ENCODE measurements around the gene CHCT1.
"Not testable (repeated sequence)": the region's sequence is repeated elsewhere in the genome, so short reads cannot be mapped to it uniquely, and the experiment has no call there.

The CHCT1 gene

DNA sequence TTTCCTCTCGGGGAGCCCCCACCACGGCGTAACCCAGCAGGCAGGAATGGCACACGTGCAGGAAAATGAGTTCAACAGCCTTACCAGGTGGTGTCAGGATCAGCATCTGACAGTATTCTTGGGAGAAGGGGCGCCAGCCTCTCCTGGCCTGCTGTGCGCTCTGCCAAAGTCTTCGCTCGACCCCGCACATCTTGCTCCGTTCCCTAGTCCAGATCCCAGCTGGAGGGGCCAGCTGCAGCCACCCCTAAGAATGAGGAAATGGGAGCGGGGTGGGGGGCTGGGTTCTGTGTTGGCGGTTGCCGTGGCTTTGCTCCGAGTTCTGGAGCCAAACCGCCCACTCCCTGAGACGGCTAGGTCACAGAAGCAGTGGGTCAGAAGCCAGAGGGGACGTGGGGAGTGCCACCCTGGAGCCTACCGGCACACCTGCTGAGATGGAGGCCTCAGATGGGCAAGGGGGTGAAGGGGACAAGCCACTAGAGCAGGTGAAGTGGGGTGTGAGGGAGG is at the start of gene CHCT1:
Gene CHCT1, plus strand, starts transcription at position 328 of the 504 bp plus-strand sequence. Its CDS starts 104 bp downstream, at position 432.
- no peak for DNase-seq (ENCODE audit: low spot score)

DNA sequence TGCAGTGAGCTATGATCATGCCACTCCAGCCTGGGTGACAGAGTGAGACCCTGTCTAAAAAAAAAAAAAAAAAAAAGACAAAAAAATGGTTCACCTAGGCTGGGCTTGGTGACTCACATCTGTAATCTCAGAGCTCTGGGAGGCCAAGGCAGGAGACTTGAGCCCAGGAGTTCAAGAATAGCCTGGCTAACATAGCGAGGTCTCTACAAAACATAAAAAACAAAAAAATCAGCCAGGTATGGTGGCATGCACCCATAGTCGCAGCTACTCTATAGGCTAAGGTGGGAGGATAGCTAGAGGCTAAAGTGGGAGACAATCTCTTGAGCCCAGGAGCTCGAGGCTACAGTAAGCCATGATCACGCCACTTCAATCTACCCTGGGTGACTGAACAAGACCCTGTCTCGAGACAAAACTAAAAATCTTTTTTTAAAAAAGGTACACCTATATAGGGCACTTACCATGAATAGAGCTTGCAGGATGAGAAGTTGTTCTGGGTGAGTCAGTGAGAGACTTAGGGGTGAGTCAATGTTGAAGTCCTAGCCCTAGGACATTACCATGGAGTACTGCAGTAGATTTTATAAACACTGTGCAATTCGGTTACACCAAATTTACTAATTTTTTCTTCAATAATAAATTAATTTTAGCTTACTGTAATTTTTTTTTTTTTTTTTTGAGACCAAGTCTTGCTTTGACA is 49.4 kb upstream of the CHCT1 start:
- DNase-seq (ENCODE audit: low spot score), result peak; percentile 43

DNA sequence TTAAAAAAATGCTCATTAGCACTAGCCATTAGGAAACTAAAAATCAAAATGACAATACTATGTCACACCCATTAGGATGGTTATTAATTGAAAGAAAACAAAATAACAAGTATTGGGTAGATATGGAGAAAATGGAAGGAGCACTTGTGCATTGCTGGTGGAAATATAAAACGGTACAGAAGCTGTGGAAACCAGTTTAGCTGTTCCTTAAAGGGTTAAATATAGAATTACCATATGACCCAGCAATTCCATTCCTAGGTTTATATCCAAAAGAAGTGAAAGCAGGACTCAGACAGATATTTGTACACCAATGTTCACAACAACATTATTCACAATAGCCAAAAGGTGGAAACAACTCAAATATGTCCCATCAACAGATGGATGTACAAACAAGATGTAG is 44.1 kb upstream of the CHCT1 start:
- not testable (repeated sequence) for DNase-seq (ENCODE audit: low spot score)

DNA sequence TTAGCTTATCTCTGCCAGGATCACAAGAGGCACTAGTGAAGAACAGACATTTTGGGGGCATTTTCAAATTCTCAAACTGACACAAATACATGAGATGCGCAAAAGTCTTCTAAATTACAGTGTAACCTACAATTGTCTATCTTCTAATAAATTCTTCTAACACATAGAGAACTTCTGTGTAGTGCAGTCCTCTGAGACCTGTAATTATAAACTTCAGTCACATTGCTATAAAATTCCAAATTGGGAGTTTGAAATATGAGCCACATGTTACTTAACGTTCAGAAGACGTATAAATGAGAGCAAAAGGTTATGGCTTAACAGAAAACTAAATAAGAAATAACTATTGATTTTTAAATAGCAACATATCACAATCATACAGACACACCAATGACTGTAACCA is 42.8 kb upstream of the CHCT1 start:
- DNase-seq (ENCODE audit: low spot score), result not testable (repeated sequence)

DNA sequence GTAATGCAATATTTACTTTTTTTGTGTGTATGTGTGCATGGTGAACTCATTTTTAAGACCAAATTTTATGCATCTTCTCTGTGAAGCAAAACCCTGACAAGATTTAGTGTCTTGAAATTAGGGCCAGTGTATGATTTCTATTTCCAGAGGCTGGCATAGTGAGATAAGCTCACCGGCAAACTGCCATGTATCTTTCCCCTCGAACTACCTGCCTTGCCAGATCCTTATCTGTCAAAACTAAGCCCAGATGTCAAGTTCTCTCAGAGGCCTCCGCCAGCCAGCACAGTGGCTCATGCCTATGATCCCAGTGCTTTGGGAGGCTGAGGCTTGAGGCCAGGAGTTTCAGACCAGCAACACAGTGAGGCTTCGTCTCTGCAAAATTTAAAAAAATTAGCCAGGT is 40.3 kb upstream of the CHCT1 start:
- no peak for DNase-seq (ENCODE audit: low spot score)

DNA sequence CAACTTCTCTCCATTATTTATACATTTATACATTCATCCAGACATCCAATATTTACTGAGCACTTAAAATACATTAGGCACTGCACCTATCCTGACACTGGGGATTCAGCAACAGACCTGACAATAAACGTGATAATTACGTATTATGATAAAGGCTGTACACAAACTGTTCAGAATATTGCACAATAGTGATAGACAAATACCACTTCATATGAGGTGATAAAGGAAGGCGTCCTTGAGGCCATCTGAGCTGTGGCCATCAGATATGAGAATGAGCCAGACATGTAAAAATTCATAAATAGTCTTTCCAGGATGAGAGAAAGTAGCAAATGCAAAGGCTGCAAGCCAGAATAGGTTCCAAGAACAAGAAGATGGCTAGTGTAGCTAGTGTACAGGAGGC is 38.9 kb upstream of the CHCT1 start:
- DNase-seq (ENCODE audit: low spot score), result no peak

DNA sequence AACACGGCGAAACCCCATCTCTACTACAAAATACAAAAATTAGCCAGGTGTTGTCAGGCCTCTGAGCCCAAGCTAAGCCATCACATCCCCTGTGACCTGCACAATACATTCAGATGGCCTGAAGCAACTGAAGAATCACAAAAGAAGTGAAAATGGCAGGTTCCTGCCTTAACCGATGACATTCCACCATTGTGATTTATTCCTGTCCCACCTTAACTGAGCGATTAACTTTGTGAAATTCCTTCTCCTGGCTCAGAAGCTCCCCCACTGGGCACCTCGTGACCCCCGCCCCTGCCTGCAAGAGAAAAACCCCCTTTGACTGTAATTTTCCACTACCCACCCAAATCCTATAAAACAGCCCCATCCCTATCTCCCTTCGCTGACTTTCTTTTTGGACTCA is 37.4 kb upstream of the CHCT1 start:
- not testable (repeated sequence) for DNase-seq (ENCODE audit: low spot score)

DNA sequence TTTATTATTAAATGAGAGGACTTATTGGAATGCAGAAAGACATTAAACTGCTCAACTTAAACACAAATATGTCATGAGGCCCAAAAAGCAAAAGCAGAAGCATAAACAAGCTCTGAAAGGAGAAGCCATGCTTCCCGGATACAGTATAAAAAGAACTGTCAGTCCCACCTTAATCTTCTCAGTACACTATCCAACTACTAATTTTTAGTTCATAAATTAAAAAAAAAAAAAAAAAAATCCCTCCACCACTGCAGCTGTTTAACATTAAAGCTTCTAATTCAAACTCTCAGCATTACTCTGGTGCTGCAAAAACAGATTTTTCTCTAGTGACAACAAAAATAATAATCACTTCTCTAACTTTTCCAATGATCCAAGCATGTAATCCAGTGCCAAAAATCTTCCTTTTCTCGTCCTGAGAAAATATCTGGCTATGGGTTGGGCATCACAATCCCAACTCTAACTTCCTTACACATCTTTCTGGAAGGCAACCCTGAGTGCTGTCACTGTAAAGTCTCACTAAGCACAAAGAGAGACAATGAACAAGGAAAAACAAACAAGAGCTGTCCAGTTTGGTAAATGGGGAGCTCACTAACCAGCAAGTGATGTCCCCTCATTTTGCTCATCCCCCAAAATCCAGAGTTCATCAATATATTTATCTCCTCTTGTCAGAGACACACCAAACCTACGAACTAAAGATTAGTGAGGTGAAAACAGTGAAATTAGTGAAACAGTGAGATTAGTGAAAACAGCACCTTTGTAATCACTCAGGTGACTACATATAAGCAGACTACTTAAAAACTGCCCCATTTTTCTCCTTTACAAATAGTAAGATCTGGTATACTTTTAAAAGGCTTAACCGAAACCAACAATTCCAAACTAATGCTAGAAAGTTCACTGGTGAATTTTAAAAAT is 35.9 kb upstream of the CHCT1 start:
- no peak for DNase-seq (ENCODE audit: low spot score)

DNA sequence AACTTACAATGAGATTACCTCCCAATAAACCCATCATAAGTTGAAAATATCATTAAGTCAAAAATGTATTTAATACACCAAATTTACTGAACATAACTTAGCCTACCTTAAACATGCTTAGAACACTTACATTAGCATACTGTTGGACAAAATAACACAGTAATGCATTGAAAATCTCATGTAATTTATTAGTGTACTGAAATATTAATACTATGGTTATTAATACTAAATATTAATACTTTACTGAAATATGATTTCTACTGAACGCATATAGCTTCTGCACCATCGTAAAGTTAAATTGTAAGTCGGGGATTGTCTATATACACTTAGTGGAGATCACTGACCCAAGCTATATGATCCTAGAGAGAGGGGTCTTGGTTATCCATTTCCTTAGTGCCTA is 34.6 kb upstream of the CHCT1 start:
- no peak for DNase-seq (ENCODE audit: low spot score)

DNA sequence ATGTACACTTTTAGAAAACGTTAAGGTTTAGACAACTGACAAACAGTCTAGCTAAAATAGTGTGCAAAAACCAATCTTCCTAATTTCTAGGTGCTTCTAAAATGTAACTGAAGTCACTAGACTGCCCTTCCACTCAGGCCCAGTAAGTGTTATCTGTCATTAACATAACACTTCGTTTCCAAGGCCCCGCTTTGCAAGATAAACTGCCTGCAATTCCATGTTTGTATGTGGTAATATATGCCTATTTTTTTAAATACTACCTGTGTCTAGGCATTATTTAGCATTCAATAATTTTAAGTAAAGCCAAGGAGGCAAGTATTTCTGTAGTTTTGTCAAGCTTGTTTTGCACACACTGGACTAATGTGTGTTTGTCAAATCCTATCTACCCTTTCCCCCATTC is 33.5 kb upstream of the CHCT1 start:
- DNase-seq (ENCODE audit: low spot score), result no peak

DNA sequence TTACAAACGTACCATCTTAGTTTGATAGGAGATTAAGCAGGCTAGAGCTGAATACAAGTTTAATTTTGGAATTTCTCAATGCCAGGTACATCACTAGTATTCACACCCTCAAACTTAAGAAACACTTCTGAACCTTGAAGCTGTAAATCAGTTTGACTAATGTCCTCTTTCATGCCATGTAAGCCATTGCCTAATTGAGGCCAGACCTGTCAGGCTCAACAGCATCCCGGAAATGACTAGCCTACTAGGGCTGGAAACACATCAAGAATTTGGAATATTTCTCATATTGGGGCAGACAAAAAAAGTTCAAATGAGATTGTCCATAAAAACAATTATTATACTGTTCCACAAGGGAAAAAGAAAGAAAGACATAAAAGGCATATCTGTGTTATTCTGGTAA is 32.1 kb upstream of the CHCT1 start:
- DNase-seq (ENCODE audit: low spot score), result peak; percentile 59

DNA sequence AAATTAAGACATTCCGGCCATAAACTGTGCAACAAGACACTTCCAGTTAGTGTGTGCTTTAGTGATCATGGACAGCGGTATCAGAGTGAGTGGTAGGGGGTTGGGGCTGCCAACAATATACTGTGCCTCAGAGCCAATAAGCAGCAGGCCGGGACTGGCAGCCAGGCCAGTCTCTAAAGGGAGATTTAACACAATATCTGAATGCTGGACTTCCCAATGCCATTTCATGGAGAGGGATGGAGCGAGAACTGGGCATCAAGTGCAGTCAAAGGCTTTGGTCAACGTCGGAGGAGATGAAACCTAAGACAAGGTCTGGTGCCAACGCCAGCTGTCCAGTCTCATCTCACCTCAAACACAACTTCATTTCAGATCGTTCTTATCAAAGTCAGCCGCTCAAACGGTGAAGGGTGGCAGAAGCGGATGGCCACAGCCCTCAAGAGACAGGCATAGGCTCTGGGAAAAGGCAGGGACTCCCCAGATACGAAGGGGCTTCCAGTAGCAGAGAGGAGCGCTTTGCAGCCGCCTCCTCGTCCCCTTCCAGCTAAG is 31.3 kb upstream of the CHCT1 start:
- peak; percentile 17 for DNase-seq (ENCODE audit: low spot score)

DNA sequence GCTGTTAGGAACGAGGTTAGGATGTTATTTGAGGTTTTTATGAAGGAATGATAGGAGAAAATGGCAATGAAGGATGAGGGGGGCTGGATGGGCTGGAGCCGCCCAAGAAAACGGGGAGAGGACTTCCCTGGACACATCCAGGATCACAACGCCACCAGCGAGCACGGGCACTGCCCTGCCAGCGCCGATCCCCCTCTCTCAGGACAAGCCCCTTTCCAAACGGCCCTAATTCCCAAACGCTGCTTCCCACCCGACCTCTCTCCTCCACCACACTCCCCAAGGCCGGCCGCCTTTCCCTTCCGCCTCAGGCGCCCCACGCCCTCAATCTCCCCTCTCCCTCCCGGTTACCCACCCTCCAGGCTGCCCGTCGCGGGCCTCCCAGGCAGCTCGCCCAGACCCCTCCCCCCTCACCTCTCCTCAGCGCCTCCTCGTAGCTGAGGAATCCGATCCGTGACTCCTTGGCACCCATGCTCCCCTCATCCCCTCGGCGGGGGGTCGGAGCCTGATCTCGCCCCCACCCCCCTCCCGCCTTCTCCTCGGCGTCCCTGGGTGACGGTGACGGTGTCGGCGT is 30.7 kb upstream of the CHCT1 start:
- peak; percentile 71 for DNase-seq (ENCODE audit: low spot score)

DNA sequence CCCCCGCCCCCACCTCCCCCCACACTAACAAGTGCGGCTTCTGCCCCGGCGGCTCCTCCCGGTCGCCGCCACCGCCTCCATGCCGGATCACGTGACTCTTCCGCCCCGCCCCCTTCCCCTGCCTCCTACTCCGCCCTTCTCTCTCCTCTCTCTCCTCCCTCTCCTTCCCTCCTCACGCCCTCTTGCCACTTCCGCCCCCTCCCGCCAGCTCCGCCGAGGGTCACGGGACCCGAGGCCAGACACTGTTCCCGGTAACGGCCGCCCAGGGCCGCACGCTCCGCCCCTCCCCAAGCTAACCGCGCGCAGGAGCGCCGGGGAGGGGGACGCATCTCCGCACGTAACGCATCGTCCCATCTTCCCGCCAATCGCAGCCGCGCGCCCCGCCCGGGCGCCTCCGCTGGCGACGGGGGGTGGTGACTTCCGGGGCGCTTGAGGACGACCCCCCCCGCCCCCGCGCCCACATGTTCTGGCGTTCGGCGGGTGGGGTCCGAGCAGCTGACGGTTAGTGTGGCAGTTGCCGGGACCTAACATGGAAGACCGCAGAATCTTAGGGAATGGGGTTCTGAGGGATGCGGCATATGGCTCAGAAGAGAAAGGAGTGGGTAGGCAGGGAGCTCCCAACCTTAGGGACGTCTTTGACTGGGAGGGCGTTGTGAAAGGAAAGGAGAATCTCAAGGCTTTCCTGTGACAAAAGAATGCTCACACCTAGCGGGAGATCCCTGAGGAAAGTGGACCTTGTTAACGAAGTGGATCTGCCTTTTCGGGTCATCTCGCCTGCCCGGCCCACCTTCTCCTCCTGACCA is 30.0 kb upstream of the CHCT1 start, which contains the start of gene USP32:
Gene USP32, minus strand, starts transcription at position 92 of the 803 bp plus-strand sequence. CDS start 194 bp downstream, outside the sequence.
- DNase-seq (ENCODE audit: low spot score), result peak; percentile 95

DNA sequence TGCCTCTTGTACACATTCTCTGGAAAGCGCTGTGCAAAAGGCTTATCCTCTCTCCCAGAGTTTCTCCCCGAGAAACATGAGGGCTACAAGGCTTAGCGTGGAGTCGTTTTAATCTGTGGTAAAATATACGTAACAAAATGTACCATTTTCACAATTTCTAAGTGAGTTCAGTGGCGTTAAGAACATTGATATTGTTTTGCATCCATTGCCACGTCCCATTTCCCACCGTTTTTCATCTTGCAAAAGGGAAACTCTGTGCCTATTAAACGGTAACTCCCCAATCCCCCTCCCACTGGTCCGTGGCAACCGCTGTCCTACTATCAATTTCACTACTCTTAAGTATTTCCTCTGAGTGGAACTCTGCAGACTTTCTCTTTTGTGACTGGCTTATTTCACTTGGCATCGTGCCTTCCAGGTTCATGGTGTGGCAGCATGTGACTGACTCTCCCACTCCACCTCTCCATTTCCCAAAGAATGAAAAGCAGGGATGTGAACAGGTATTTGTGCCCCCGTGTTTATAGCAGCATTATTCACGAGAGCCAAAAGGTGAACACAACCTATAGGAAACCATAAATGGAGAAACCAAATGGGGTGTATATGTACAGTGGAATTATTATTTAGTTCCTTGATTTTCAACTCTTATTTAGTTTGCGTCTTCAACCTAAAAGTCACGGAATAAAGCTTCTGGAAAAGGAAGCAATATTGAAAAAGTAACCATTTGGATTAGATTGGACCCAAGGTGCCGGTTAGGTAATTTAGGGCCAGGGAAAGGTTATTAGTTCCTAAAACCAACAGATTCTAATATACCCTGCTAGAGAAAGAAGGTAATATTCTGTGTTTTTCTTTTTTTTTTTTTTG is 29.2 kb upstream of the CHCT1 start:
- peak; percentile 34 for DNase-seq (ENCODE audit: low spot score)

DNA sequence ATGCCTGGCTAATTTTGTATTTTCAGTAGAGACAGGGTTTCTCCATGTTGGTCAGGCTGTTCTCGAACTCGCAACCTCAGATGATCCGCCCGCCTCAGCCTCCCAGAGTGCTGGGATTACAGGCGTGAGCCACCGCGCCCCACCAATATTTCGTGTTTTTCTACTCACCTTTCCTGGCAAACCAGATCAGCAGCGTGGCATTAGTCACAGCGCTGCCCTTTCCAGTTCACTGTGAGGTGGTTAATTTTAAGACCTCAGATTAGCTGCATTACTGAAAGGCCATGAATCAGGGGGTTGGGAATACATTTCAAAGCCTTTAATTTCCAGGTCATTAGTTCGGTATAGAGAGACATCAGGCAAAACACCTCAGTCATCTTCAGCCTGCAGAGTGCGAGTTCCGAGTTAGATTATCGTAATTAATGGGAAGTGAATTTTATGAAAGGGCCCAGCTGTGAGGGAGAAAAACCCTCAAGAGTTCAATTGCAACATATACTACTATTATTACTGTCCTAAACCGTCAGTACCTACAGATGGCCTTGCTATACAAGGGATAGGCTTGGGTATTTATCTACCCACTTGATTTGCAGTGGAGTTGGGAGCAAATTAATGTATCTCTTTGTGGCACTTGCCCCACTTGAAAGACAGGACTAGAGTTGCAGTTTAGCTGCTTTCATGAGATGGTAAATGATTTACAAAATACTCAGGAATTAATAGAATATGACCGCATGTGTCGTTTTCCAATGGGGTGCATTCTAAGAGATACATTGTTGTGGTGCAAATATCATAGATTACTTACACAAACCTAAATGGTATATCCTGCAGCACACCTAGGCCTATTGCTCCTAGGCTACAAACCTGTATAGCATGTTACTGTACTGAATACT is 28.2 kb upstream of the CHCT1 start:
- DNase-seq (ENCODE audit: low spot score), result no peak

DNA sequence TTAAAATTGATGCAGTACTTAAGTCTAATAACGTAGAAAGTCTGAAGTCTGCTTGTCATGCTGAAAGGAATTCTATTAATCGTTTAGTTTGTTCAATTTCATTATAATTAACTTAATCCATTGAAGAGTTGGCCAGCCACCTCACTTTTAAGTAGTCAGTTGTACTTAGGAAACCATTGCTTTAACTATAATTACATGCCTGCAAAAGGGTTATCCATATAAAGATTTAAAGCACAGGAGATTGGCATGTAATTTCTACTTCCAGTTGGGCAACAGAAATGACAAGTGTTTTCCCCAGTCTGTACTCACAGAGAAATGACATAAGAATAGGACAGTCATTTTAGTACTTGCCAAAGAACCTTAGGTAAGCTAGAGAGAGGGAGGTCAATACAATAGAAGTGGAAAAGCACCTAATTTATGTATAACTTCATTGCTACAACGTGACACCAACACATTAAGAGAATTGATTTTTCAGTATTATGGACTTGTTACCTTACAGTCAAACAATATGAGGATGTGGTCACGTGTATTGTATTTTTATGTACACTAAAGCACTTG is 26.7 kb upstream of the CHCT1 start:
- DNase-seq (ENCODE audit: low spot score), result no peak

DNA sequence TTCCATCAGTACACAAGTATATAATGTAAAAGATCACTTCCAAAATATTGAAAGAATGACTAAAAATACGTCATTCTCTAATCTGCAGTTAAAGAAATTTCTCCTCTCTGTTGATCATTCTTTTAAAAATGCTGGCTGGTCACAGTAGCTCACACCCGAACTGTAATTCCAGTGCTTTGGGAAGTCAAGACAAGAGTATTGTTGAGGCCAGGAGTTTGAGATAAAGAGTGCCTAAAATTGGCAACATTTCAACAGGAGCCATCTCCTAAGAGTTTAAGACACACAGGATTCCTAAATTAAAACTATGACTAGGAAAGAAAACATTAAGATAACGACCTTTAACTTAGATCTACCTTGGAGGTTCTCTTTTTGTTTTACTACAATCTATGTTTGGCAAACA is 25.9 kb upstream of the CHCT1 start:
- no peak for DNase-seq (ENCODE audit: low spot score)
